ENCODE data around the gene FAM8A1. TPM values are rescaled to one million over a fixed set of nuclear protein-coding genes. Genes with fewer than 3 reads are reported as not detected.

Gene FAM8A1
- total and polyA plus RNA-seq, 4 donors, result 12.1 to 38.4 (median 18.0) TPM

GRCh38 chr6:17650656-17651309 is 50.7 kb downstream of the FAM8A1 start:
- ATAC-seq (ENCODE audit: insufficient read depth, low FRiP score) (no peak), DNase-seq (peak in 1 of 3 donors; percentile 6)
- no peaks in the 10 kb centered on the region for H3K9me3 ChIP-seq (ENCODE audit: control insufficient read depth in 4 of 4, insufficient read depth in 3 of 4, low read length in 3 of 4)
- no peak for TF ChIP-seq CTCF (IDR thresholded peaks at IDR 0.05; ENCODE audit: control extremely low read depth, extremely low read depth)
- no peak overlapping the region for H3K27ac ChIP-seq (ENCODE audit: low read depth in 1 of 2, low read length in 1 of 2)
- H3K27me3 ChIP-seq (ENCODE audit: control insufficient read depth in 3 of 3, insufficient read depth in 3 of 3, low read length in 2 of 3), result no peaks in the 10 kb centered on the region
- 91 to 96% methylated on average over 3 of the region's 3 CpGs for WGBS, 2 donors
- no peak overlapping the region for H3K4me3 ChIP-seq
- peaks cover 11 to 31% (median 15%) of the 10 kb centered on the region in 4 donors for H3K36me3 ChIP-seq (ENCODE audit: control insufficient read depth in 4 of 4, insufficient read depth in 4 of 4, low read length in 4 of 4)
- no peak overlapping the region for H3K9ac ChIP-seq (ENCODE audit: insufficient read depth in 1 of 2, low read length in 2 of 2)
- H3K4me1 ChIP-seq (ENCODE audit: control insufficient read depth in 5 of 5, insufficient read depth in 5 of 5, low read length in 5 of 5), result no peaks in the 10 kb centered on the region

- TF ChIP-seq CTCF (IDR thresholded peaks at IDR 0.05; ENCODE audit: control extremely low read depth, extremely low read depth), result no peak
- 78% methylated on average over 5 of the region's 5 CpGs for WGBS, 2 donors
- Histone ChIP-seq H3K27me3 (ENCODE audit: control insufficient read depth in 3 of 3, insufficient read depth in 3 of 3, low read length in 2 of 3) (no peaks in the 10 kb centered on the region), H3K9me3 (ENCODE audit: control insufficient read depth in 4 of 4, insufficient read depth in 3 of 4, low read length in 3 of 4) (no peaks in the 10 kb centered on the region), H3K4me1 (ENCODE audit: control insufficient read depth in 5 of 5, insufficient read depth in 5 of 5, low read length in 5 of 5) (no peaks in the 10 kb centered on the region), H3K9ac (ENCODE audit: insufficient read depth in 1 of 2, low read length in 2 of 2) (no peak overlapping the region), H3K36me3 (ENCODE audit: control insufficient read depth in 4 of 4, insufficient read depth in 4 of 4, low read length in 4 of 4) (peaks cover 6 to 19% (median 11%) of the 10 kb centered on the region in 4 donors), H3K4me3 (no peak overlapping the region), H3K27ac (ENCODE audit: low read depth in 1 of 2, low read length in 1 of 2) (no peak overlapping the region)
- no peak for ATAC-seq (ENCODE audit: insufficient read depth, low FRiP score)
- no peak for DNase-seq
Observed at GRCh38 chr6:17653198-17653882, 53.2 kb downstream of the FAM8A1 start.

DNA sequence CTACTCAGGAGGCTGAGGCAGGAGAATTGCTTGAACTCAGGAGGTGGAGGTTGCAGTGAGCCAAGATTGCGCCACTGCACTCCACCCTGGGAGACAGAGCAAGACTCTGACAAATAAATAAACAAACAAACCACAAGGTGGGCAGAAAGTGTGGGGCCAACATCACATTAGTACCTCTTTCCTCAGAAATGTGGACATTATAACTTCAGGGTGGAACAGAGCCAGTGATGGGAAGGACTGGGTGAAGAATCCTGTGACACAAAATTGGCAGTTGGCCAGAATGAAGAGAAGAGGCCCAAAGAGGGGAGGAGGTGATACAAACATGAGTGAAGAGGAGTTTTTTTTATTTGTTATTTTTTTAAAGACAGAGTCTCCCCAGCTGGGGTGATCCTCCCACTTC is 56.0 kb downstream of the FAM8A1 start:
- TF ChIP-seq CTCF (IDR thresholded peaks at IDR 0.05; ENCODE audit: control extremely low read depth, extremely low read depth), result no peak
- DNase-seq, result peak in 2 of 3 donors; percentile 19 to 27
- 100% methylated on average over 1 of the region's 1 CpG for WGBS, 2 donors

More for the DNA sequence above, 56.0 kb downstream of the FAM8A1 start:
- H3K9ac ChIP-seq (ENCODE audit: insufficient read depth in 1 of 2, low read length in 2 of 2), result no peak overlapping the region
- no peaks in the 10 kb centered on the region for H3K27me3 ChIP-seq (ENCODE audit: control insufficient read depth in 3 of 3, insufficient read depth in 3 of 3, low read length in 2 of 3)
- ATAC-seq (ENCODE audit: insufficient read depth, low FRiP score), result no peak
- peaks cover 5 to 15% (median 10%) of the 10 kb centered on the region in 4 donors for H3K36me3 ChIP-seq (ENCODE audit: control insufficient read depth in 4 of 4, insufficient read depth in 4 of 4, low read length in 4 of 4)
- no peak overlapping the region for H3K27ac ChIP-seq (ENCODE audit: low read depth in 1 of 2, low read length in 1 of 2)
- H3K9me3 ChIP-seq (ENCODE audit: control insufficient read depth in 4 of 4, insufficient read depth in 3 of 4, low read length in 3 of 4), result no peaks in the 10 kb centered on the region
- H3K4me1 ChIP-seq (ENCODE audit: control insufficient read depth in 5 of 5, insufficient read depth in 5 of 5, low read length in 5 of 5), result no peaks in the 10 kb centered on the region
- no peak overlapping the region for H3K4me3 ChIP-seq
